A172 (cell line): ENCODE results near the gene GPT2. TPM values are rescaled to one million over a fixed set of nuclear protein-coding genes. Genes with fewer than 3 reads are reported as not detected.
"Not testable (repeated sequence)": the region's sequence is repeated elsewhere in the genome, so short reads cannot be mapped to it uniquely, and the experiment has no call there.

ENCODE experiments used
- DNase-seq: peaks from one replicate; pipeline ENCODE4 v3.0.0-alpha.2; 2015; ENCODE audit warnings: low spot score
- total RNA-seq: library from RNA; depleted of rRNA; stranded (reverse); fragments of >200 nt; shearing (Covaris generic); gene quantifications from 2 replicates; pipeline ENCODE4 v1.2.3, GENCODE V29; 2014

Gene GPT2
- total RNA-seq, 1 experiment from 2014 or later: 17.3 TPM

DNA sequence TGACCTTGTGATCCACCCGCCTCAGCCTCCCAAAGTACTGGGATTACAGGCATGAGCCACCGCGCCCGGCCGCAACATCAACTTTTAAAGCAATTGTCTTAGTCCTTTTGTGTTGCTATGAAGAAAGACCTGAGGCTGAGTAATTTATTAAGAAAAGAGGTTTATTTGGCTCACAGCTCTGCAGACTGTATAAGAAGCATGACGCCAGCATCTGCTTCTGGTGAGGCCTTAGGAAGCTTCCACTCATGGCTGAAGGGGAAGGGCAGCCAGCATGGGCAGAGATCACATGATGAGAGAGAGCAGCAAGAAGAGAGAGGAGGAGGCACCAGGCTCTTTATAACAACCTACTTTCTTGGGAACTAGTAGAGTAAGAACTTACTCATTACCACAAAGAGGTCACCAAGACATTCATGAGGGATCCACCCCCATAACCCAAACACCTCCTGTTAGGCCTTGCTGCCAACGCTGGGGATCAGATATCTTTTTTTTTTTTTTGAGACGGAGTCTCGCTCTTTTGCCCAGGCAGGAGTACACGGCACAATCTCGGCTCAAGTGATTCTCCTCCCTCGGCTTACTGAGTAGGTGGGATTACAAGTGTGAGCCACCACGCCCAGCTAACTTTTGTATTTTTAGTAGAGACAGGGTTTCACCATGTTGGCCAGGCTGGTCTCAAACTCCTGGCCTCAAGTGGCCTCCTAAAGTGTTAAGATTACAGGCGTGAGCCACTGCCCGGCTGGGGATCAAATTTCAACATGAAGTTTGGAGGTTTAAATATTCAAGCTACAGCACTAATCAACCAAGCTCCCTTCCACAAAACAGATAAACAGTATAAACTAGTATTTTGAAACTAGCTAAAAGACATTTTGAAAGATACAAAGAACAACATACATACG is 21.4 kb upstream of the GPT2 start:
- DNase-seq: no peak

DNA sequence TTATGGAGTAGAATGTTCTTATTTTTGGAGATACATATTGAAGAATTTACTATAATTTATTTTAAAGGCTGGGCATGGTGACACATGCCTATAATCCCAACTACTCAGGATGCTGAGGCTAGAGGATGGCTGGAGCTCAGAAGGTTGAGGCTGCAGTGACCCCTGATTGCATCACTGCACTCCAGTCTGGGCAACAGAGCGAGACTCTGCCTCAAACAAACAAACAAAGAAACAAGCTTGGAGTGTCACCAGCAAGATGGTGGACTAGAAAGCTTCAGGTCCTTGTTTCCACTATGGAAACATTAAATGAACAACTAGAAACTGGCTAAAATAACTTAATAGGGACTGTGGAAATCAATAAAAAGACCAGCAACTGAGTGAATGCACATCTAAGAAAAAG is 17.9 kb upstream of the GPT2 start:
- no peak for DNase-seq

DNA sequence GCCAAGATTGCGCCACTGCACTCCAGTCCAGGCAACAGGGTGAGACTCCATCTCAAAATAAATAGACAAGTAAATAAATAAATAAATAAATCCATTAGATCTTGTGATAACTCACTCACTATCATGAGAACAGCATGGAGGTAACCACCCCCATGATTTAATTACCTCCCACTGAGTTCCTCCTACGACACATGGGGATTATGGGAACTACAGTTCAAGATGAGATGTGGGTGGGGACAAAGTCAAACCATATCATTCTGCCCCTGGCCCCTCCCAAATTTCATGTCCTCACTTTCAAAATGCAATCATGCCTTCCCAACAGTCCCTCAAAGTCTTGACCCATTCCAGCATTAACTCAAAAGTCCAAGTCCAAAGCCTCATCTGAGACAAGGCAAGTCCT is 16.7 kb upstream of the GPT2 start:
- DNase-seq: not testable (repeated sequence)

DNA sequence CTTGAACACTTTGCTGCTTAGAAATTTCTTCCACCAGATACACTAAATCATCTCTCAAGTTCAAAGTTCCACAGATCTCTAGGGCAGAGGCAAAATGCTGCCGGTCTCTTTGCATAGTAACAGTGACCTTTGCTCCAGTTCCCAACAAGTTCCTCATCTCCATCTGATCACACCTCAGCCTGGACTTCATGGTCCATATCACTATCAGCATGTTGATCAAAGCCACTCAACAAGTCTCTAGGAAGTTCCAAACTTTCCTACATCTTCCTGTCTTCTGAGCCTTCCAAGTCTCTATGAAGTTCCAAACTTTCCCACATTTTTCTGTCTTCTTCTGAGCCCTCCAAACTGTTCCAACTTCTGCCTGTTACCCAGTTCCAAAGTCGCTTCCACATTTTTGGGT is 15.3 kb upstream of the GPT2 start:
- not testable (repeated sequence) for DNase-seq

DNA sequence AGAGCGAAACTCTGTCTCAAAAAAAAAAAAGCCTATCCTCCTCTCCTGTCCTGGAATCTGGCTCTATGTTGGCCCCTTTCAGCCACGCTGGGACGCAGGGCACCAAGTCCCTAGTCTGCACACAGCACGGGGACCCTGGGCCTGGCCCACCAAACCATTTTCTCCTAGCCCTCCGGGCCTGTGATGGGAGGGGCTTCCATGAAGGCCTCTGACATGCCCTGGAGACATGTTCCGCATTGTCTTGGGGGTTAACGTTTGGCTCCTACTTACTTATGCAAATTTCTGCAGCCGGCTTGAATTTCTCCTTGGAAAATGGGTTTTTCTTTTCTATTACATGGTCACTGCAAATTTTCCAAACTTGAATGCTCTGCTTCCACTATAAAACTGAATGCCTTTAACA is 12.6 kb upstream of the GPT2 start:
- no peak for DNase-seq

DNA sequence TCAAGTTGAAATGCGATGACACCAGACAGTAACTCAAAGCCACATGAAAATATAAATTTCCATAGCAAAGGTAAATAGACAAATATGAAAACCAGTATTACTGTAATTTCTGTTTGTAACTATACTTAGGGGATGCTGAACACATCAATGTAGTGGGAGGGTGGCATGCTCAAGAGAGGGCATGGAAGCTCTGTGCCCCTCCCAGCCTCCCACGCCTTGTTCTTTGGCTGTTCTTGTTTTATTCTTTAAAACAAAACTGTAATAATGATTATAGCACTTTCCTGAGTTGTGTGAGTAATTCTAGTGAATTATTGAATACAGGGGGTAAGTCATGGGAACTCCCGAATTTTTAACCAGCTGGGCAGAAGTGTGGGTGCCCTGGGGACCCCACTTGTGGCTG is 11.0 kb upstream of the GPT2 start:
- no peak for DNase-seq

DNA sequence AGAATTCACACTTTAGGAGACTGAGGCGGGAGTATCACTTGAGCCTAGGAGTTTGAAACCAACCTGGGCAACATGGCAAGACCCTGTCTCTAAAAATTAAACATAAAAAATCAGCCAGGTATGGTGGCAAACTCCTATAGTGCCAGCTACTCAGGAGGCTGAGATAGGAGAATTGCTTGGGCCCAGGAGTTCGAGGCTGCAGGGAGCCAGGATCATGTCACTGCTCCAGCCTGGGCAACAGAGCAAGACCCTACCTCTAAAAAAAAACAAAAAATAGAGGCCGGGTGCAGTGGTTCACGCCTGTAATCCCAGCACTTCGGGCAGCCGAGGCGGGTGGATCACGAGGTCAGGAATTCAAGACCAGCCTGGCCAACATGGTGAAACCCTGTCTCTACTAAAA is 8.9 kb upstream of the GPT2 start:
- DNase-seq: no peak

DNA sequence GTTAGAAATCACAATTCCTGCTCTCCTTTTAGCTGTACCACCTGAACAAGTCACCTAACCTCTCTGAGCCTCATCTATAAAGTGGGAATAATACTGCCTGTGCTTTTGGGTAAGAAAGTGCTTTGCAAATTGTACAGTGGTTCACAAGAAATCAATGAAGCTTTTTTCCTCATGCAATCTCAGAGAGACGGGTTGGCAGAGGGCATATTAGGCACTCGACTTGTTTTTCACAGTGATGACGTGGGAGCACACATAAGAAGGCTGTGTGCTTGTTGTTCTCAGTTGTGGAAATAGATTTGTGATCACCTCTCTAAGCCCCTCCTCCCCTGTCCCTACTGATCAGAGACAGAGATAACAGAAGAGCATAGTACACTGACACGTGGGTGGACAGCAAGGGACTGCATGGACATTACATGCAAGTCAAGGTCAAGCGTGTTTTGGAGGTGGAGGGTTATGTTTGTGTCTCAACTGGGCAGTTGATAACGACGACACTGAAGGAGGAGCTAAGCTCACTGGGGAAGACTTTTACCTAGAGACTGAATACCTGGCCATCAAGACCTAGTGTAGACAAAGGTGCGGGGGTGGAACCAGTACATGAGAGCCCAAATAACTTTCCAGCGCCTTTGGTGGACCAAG is 1.7 kb upstream of the GPT2 start:
- DNase-seq: no peak

DNA sequence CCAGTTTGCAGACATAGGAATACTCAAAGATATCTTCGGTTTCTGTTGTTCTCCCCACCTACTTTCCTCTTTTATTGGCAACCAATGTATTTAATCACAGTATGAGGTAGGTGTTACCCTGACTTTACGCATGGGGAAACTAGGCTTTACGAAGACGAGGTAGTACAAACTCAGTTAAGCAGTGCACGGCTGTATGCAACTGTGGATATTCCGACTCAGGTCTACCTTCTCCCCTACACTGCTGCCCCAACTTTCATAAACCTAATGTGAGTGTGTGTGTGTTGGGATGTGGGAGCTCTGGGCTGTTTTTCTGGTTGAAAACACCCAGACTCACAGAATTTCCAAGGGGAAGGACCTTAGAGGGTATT is 1.2 kb upstream of the GPT2 start:
- no peak for DNase-seq

DNA sequence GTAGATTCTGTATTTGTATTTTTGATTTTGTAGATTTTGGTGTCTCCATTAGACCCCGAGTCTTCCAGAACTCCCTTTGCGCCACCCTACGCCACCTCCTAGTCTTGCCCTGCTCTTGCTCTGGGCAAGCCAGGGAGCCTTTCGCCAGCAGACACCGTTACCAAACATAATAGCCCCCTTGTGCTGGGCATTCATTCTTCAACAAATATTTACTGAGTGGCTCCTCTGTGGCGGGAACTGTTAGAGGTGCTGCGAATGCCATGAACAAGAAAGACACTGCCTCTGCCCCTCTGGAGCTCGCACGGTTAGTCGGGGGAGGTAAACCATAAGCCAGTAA is 841 bp upstream of the GPT2 start:
- no peak for DNase-seq

DNA sequence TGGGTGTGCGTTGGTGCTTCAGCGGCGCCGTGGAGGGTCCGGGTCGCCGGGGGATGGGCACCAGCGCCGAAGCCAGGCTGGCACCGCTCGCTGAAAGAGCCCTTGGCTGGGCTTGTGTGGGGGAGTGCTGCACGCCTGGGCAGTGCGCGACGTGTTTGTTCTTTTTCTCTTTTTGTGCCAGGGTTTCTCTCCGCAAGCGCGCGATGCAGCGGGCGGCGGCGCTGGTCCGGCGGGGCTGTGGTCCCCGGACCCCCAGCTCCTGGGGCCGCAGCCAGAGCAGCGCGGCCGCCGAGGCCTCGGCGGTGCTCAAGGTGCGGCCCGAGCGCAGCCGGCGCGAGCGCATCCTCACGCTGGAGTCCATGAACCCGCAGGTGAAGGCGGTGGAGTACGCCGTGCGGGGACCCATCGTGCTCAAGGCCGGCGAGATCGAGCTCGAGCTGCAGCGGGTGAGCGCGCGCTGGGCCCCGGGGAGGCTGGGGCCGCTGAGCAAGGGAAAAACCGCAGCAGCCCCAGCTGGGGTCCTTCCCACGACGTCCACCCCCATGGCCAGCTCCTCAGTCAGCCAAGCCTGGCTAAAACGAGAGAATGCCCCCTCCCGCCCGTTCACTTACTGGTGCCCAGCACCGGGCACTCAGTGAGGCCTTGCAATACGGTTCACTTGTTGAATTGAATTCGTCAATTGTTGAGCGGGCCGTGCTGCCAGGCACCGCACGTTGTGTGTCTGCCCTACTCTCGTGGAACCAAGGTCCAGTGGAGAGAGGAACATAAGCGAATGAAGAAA is 541 bp downstream of the GPT2 start:
- DNase-seq: no peak

DNA sequence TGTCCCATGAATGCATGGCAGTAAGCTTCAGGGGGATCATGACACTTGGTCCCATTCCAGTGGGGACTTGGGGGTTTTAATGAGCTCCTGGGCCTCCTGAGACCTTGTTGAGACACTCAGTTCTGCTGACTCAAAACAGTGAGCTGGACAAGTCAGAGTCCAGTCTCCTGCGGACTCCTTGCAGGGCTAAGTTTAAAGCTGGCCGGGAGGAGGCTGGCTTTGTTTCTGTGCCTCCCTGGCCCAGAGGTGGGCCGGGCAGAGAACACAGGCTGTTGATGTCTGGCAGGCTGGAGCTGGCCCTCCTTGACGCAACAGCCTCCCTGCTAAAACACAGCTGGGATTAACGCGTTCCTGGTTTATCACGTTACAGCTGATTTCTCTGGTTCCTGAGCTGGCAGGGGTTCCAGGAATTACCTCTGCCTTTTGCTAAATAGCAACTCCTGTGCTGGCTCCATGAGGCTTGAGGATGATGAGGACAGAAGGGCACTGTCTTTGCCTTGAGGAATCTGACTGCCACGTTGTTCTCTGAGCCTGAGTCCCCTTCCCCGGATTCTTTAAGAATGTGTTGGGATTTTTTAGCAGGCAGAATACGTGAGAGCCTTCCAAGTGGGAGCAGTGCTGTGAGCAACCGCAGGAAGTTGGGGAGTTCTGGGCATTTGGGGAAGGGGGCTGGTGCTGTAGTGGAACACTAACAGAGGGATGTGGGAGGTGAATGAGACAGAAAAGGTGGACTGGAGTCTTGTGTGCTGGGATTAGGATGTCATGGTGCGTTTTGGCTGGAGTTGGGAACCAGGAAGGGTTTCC is 2.0 kb downstream of the GPT2 start:
- DNase-seq: no peak

DNA sequence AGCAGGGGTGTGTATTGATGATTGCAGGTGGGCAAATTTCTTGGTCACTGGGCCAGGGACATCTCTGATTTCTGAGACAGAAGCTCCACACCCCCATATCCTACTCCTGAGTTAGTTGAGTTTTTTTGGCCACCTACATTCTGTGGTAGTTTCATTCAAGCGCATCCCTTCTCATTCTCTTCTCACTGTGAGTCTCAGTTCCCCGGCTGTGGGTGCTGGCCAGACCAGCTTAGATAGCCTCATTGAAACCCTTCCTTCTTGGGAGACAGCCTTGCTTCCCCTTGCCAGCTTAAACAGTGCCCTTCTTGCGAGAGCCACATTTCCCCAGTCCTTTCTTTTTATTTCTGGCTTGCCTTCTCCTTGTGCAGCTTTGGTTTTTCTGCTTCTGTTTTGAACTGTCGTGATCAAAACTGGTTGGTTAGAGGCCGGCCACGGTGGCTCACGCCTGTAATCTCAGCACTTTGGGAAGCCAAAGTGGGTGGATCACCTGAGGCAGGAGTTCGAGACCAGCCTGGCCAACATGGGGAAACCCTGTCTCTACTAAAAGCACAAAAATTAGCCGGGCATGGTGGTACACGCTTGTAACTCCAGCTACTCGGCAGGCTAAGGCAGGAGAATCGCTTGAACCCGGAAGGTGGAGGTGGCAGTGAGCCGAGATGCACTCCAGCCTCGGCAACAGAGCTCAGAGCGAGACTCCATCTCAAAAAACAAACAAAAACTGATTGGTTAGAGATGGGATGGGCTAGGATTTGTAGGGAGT is 2.8 kb downstream of the GPT2 start:
- no peak for DNase-seq

DNA sequence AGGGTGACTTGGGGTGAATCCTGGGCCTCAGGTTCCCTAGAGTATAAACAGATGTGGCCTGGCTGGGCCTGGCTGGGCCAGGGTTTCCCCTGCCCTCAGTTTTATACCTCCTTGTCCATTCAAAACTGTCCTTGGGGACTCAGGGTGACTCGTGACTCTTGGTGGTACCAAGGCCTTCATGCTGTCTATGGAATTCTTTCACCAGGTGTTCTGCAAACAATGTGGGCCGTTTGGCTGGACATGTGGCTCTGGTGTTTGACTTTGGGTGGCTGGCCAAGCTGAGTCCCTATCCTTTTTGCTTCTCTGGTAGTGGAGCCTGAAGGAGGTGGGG is 3.3 kb downstream of the GPT2 start:
- no peak for DNase-seq

DNA sequence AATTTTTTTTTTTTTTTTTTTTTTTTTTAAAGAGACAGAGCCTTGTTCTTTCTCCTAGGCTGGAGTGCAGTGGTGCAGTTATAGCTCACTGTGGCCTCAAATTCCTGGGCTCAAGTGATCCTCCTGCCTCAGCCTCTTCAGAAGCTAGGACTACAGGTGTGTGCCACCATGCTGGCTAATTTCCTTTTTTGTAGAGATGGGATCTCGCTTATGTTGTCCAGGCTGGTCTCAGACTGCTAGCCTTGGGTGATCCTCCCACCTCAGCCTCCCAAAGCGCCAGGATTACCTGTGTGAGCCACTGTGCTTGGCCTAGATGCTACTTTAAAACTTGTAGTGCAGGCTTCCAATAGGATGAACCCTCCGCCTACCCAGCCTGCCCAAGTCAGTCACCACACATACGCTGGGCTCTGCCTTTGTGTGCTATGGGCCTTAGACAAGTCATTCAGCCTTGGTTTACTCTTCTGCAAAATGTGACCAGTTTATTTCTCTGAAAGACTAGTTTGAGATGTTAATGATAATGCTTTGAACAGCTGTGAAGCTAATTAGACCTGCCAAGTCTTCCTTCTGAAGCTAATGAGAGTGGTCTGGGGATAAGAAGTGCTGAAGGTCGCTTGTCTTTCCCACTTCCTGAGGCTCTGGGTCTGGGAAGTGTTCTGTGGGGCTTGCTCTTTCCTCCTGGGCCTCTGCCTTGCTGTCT is 5.2 kb downstream of the GPT2 start:
- no peak for DNase-seq

DNA sequence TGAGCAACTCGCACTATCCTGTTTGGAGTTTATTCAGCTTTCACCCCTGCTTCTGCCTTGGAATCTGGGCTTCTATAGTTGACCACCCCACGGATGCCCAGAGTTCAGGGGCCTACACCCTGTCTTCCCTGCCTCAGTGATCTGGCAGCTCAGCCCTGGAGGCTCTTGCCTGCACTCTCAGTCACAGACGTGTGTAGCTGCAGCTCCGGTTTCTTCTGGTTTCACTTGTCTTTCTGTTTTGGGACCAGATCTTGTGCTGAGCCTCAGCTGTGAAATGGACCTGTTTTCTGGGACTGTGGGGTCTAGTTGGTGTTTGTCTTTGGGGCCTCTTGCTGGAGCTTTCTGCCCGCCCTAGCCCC is 5.8 kb downstream of the GPT2 start:
- no peak for DNase-seq

DNA sequence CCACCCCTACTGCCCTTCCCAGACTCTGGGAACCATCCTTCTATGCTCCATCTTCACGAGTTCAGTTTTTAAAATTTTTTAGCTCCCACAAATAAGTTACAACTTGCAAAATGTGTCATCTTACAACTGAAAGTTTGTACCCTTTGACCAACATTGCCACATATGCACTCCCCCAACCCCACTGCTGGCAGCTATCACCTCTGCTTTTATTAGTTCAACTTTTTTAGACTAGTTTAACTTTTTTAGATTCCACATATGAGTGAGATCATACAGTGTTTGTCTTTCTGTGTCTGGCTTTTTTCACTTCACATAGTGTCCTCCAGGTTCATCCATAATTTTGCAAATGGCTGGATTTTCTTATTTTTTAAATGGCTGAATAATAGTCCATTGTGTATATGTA is 7.7 kb downstream of the GPT2 start:
- DNase-seq: no peak

DNA sequence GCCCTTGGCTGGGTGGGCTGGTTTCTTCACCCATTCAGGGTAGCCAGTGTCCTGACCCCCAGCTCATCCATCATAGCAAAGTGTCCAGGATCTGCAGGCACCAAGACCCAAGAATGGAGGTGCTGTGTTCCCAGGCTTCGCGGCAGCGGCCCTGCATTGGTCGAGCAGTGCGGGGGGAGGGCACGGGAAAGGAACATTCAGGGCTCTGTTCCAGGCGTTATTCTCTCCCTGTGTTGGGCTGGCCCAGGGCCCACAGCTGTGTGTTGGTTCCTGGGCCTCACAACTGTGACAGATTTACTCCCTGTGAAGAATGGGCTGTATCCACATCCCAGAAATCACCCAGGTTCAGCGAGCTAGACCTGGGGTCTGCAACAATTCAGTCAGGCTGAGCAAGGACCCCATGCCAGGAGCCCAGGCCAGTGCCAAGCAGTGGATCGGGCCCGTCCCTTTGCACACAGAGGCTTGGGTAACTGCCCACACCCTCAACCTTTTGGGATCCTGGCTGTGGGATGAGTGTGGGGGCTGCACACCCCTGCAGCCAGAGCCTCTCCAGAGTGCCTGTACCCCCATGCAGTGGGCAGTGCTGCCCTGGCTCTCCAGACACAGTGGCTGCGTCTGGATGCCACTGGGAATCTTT is 10.0 kb downstream of the GPT2 start:
- no peak for DNase-seq

DNA sequence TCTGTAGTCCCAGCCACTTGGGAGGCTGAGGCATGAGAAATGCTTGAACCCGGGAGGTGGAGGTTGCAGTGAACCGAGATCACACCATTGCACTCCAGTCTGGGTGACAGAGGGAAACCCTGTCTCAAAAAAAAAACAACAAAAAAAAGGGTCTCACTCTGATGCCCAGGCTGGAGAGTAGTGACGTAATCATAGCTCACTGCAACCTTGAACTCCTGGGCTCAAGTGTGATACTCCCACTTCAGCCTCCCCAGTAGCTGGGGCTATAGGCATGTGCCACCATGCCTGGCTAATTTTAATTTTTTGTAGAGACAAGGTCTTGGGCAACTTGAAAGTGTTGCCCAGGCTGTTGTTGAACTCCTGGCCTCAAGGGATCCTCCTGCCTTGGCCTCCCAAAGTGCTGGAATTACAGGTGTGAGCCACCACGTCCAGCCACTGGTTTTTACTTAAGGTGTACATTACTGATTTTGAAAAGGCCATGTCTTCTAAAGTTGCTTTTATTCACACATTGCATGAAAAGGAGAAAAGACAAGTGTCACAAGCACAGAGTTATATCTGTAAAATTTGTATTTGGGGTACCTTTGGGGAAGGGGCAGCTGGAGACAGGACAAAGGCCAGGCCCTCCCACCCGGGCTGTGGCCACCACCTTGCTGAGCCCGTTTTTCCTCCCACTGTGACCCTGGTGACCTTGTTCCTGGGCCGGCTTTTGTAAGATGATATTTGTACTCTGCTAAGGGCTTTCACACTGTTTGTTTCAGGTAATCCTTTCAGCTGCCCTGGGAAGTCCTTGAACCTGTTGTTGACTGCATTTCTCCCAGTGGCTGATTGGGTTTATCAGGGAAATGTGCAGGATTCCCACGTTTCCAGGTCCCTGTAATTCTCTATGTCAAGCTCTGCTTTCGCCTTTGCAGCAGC is 11.5 kb downstream of the GPT2 start:
- DNase-seq: no peak
